GM23338 (cell line): ENCODE results near the gene SYNPO2L. TPM values are rescaled to one million over a fixed set of nuclear protein-coding genes. Genes with fewer than 3 reads are reported as not detected.

Source experiments
- ATAC-seq: fragments of 200-7000 bp; cut with Tn5 transposase; 3 replicates; pipeline ENCODE4 v1.9.1; 2020
- DNase-seq: peaks from one replicate; pipeline ENCODE4 v3.0.0-alpha.2; 2015; ENCODE audit warnings: low spot score
- H2AFZ ChIP-seq: fragments of 200-600 bp; sonication (generic); 2 replicates; pipeline ENCODE4 v1.8.0; 2016; ENCODE audit warnings: antibody characterized with exemption, mild to moderate bottlenecking, moderate library complexity
- H3F3A ChIP-seq: fragments of 200-600 bp; sonication (generic); replicated peaks from 2 replicates; pipeline ENCODE4 v1.8.0; 2017; ENCODE audit warnings: antibody characterized with exemption, mixed run types, low read depth
- H3K27ac ChIP-seq: fragments of 200-600 bp; sonication (generic); 2 replicates; pipeline ENCODE4 v1.6.1; 2016; ENCODE audit warnings: low read depth
- H3K27me3 ChIP-seq: fragments of 200-600 bp; sonication (generic); 2 replicates; pipeline ENCODE4 v1.8.0; 2016; ENCODE audit warnings: mild to moderate bottlenecking, mixed run types, moderate library complexity; ENCODE audit not compliant: insufficient read depth
- H3K36me3 ChIP-seq: fragments of 200-600 bp; sonication (generic); 2 replicates; pipeline ENCODE4 v1.8.0; 2016; ENCODE audit warnings: mild to moderate bottlenecking; ENCODE audit not compliant: insufficient read depth
- H3K4me1 ChIP-seq: fragments of 200-600 bp; sonication (generic); 2 replicates; pipeline ENCODE4 v1.8.0; 2016; ENCODE audit warnings: mild to moderate bottlenecking, moderate library complexity; ENCODE audit not compliant: insufficient read depth
- H3K4me2 ChIP-seq: fragments of 200-600 bp; sonication (generic); 2 replicates; pipeline ENCODE4 v1.7.1; 2017; ENCODE audit warnings: mixed run types
- H3K4me3 ChIP-seq: fragments of 200-600 bp; sonication (generic); 2 replicates; pipeline ENCODE4 v1.6.1; 2016; ENCODE audit warnings: mixed run types
- H3K79me2 ChIP-seq: fragments of 200-600 bp; sonication (generic); replicated peaks from 2 replicates; pipeline ENCODE4 v1.8.0; 2017; ENCODE audit warnings: mild to moderate bottlenecking; ENCODE audit not compliant: insufficient read depth
- H3K9me2 ChIP-seq: fragments of 200-600 bp; sonication (generic); 2 replicates; pipeline ENCODE4 v1.8.0; 2017; ENCODE audit not compliant: insufficient read depth
- H4K20me1 ChIP-seq: fragments of 200-600 bp; sonication (generic); replicated peaks from 2 replicates; pipeline ENCODE4 v1.8.0; 2017; ENCODE audit warnings: mild to moderate bottlenecking; ENCODE audit not compliant: insufficient read depth
- H3K27ac Mint-ChIP-seq: 2 replicates; pipeline ENCODE4 v1.8.0; 2020; ENCODE audit warnings: inconsistent platforms, mild to moderate bottlenecking, moderate library complexity, mixed read lengths
- H3K27me3 Mint-ChIP-seq: 3 replicates; pipeline ENCODE4 v1.8.0; 2022; ENCODE audit warnings: low read depth, mild to moderate bottlenecking, moderate library complexity, mixed read lengths, inconsistent platforms; ENCODE audit not compliant: insufficient read depth, poor library complexity
- H3K36me3 Mint-ChIP-seq: 3 replicates; pipeline ENCODE4 v1.8.0; 2021; ENCODE audit warnings: low read depth, mild to moderate bottlenecking, inconsistent platforms, moderate library complexity, mixed read lengths
- H3K4me1 Mint-ChIP-seq: 3 replicates; pipeline ENCODE4 v1.8.0; 2020; ENCODE audit warnings: mild to moderate bottlenecking, inconsistent platforms, mixed read lengths
- H3K4me3 Mint-ChIP-seq: 3 replicates; pipeline ENCODE4 v1.8.0; 2021; ENCODE audit warnings: moderate library complexity, mild to moderate bottlenecking, inconsistent platforms, mixed read lengths
- H3K9me3 Mint-ChIP-seq: 3 replicates; pipeline ENCODE4 v1.8.0; 2020; ENCODE audit warnings: moderate library complexity, mild to moderate bottlenecking, inconsistent platforms, mixed read lengths
- CREB1 ChIP-seq: fragments of 250-450 bp; sonication (Bioruptor Pico); IDR thresholded peaks from 2 replicates; pipeline ENCODE4 v1.5.0; 2020; ENCODE audit warnings: low read depth, mild to moderate bottlenecking, moderate library complexity
- JUNB ChIP-seq: IDR thresholded peaks from one replicate; pipeline ENCODE4 v1.6.1; 2016; ENCODE audit warnings: antibody characterized with exemption; ENCODE audit not compliant: unreplicated experiment
- POLR2AphosphoS5 ChIP-seq: IDR thresholded peaks from 2 replicates; pipeline ENCODE4 v1.6.1; 2016; ENCODE audit warnings: antibody characterized with exemption, low read depth
- STAT1 ChIP-seq: IDR thresholded peaks from one replicate; pipeline ENCODE4 v1.6.1; 2016; ENCODE audit warnings: antibody characterized with exemption; ENCODE audit not compliant: unreplicated experiment
- ZNF114 ChIP-seq: fragments of 250-450 bp; sonication (Bioruptor Pico); IDR thresholded peaks from 2 replicates; pipeline ENCODE4 v1.5.0; 2020; ENCODE audit warnings: mild to moderate bottlenecking, moderate library complexity
- ZNF331 ChIP-seq: fragments of 250-450 bp; sonication (Bioruptor Pico); IDR thresholded peaks from 2 replicates; pipeline ENCODE4 v1.5.0; 2020; ENCODE audit warnings: low read depth, mild to moderate bottlenecking, moderate library complexity
- polyA plus RNA-seq: library from polyadenylated mRNA; unstranded; fragments of >200 nt; fragmentation: Nextera tagmentation; extraction: Ambion mirVana; gene quantifications from 2 replicates; pipeline ENCODE4 v1.2.1, GENCODE V29; 2016
- total RNA-seq: library from RNA; depleted of rRNA; stranded (reverse); fragments of >200 nt; shearing (Covaris generic); gene quantifications from 2 replicates; pipeline ENCODE4 v1.2.3, GENCODE V29; 2014
- TF ChIP-seq, protein P1 (sequence below), 2 experiments: fragments of 200-600 bp in 1 of 2; sonication (generic) in 1 of 2; conservative IDR thresholded peaks; 2 replicates each; pipeline versions ENCODE4 v1.5.1 to v1.6.1; 2016 to 2017; ENCODE audit warnings: antibody characterized with exemption in 2 of 2, low read depth in 2 of 2, mild to moderate bottlenecking in 2 of 2, moderate library complexity in 1 of 2
- TF ChIP-seq, protein P2 (sequence below): fragments of 250-450 bp; sonication (Bioruptor Pico); IDR thresholded peaks from 2 replicates; pipeline ENCODE4 v1.5.0; 2020; ENCODE audit warnings: mild to moderate bottlenecking, moderate library complexity
- TF ChIP-seq, protein P3 (sequence below): IDR thresholded peaks from one replicate; pipeline ENCODE4 v1.6.1; 2018; ENCODE audit warnings: antibody characterized with exemption; ENCODE audit not compliant: unreplicated experiment

SYNPO2L gene
- total and polyA plus RNA-seq, 2 experiments from 2014 or later = 0.57 TPM; not detected in 1

DNA sequence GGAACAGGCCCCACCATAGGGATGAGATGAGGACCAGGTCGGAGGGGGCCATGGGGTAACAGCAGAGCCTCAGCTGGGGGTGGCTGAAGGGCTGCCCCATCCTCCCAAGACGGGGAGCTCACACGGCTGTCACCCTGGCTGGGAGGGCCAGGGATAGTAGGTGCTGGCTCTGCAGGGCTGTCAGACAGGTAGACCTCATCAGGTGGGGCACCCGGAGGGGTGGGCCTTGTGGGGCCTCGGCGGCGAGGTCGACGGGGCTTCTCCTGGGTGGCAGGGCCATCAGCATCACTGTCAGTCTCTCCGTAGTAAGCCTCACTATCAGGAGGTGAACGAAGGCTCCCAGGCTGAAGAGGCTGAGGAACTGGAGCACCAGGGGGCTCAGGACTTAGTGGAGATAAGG, 2.6 kb downstream of the SYNPO2L start:
- no peak overlapping the region for H2AFZ ChIP-seq
- no peak overlapping the region for H3K27ac ChIP-seq
- no peaks in the 10 kb centered on the region; the same call in 2 of the 3 replicates for H3K9me3 Mint-ChIP-seq
- no peaks in the 10 kb centered on the region for H3K27me3 ChIP-seq
- peaks cover 9% of the 10 kb centered on the region for H3K27me3 Mint-ChIP-seq
- H3K4me1 Mint-ChIP-seq = peaks cover 12% of the 10 kb centered on the region
- H3K9me2 ChIP-seq = no peaks in the 10 kb centered on the region
- ATAC-seq (no peak), DNase-seq (no peak)
- H3K36me3 Mint-ChIP-seq = no peaks in the 10 kb centered on the region; the same call in 2 of the 3 replicates
- no peaks in the 10 kb centered on the region for H3K79me2 ChIP-seq
- H3K4me3 Mint-ChIP-seq = no peak overlapping the region
- no peaks in the 10 kb centered on the region; the same call in 1 of the 2 replicates for H4K20me1 ChIP-seq
- no peak overlapping the region for H3K4me3 ChIP-seq
- H3K27ac Mint-ChIP-seq = no peak overlapping the region
- no peaks in the 10 kb centered on the region for H3K36me3 ChIP-seq
- no peaks in the 10 kb centered on the region for H3F3A ChIP-seq
- TF ChIP-seq JUNB = no peak
- TF ChIP-seq ZNF331 (CRISPR knock-in tag) = no peak
- TF ChIP-seq STAT1 = no peak
- no peak for TF ChIP-seq POLR2AphosphoS5
- TF ChIP-seq, protein P1, sequence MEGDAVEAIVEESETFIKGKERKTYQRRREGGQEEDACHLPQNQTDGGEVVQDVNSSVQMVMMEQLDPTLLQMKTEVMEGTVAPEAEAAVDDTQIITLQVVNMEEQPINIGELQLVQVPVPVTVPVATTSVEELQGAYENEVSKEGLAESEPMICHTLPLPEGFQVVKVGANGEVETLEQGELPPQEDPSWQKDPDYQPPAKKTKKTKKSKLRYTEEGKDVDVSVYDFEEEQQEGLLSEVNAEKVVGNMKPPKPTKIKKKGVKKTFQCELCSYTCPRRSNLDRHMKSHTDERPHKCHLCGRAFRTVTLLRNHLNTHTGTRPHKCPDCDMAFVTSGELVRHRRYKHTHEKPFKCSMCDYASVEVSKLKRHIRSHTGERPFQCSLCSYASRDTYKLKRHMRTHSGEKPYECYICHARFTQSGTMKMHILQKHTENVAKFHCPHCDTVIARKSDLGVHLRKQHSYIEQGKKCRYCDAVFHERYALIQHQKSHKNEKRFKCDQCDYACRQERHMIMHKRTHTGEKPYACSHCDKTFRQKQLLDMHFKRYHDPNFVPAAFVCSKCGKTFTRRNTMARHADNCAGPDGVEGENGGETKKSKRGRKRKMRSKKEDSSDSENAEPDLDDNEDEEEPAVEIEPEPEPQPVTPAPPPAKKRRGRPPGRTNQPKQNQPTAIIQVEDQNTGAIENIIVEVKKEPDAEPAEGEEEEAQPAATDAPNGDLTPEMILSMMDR (conservative IDR thresholded peaks at IDR 0.05; ENCODE audit: low read depth in 2 of 2) = no peak
- TF ChIP-seq, protein P2, sequence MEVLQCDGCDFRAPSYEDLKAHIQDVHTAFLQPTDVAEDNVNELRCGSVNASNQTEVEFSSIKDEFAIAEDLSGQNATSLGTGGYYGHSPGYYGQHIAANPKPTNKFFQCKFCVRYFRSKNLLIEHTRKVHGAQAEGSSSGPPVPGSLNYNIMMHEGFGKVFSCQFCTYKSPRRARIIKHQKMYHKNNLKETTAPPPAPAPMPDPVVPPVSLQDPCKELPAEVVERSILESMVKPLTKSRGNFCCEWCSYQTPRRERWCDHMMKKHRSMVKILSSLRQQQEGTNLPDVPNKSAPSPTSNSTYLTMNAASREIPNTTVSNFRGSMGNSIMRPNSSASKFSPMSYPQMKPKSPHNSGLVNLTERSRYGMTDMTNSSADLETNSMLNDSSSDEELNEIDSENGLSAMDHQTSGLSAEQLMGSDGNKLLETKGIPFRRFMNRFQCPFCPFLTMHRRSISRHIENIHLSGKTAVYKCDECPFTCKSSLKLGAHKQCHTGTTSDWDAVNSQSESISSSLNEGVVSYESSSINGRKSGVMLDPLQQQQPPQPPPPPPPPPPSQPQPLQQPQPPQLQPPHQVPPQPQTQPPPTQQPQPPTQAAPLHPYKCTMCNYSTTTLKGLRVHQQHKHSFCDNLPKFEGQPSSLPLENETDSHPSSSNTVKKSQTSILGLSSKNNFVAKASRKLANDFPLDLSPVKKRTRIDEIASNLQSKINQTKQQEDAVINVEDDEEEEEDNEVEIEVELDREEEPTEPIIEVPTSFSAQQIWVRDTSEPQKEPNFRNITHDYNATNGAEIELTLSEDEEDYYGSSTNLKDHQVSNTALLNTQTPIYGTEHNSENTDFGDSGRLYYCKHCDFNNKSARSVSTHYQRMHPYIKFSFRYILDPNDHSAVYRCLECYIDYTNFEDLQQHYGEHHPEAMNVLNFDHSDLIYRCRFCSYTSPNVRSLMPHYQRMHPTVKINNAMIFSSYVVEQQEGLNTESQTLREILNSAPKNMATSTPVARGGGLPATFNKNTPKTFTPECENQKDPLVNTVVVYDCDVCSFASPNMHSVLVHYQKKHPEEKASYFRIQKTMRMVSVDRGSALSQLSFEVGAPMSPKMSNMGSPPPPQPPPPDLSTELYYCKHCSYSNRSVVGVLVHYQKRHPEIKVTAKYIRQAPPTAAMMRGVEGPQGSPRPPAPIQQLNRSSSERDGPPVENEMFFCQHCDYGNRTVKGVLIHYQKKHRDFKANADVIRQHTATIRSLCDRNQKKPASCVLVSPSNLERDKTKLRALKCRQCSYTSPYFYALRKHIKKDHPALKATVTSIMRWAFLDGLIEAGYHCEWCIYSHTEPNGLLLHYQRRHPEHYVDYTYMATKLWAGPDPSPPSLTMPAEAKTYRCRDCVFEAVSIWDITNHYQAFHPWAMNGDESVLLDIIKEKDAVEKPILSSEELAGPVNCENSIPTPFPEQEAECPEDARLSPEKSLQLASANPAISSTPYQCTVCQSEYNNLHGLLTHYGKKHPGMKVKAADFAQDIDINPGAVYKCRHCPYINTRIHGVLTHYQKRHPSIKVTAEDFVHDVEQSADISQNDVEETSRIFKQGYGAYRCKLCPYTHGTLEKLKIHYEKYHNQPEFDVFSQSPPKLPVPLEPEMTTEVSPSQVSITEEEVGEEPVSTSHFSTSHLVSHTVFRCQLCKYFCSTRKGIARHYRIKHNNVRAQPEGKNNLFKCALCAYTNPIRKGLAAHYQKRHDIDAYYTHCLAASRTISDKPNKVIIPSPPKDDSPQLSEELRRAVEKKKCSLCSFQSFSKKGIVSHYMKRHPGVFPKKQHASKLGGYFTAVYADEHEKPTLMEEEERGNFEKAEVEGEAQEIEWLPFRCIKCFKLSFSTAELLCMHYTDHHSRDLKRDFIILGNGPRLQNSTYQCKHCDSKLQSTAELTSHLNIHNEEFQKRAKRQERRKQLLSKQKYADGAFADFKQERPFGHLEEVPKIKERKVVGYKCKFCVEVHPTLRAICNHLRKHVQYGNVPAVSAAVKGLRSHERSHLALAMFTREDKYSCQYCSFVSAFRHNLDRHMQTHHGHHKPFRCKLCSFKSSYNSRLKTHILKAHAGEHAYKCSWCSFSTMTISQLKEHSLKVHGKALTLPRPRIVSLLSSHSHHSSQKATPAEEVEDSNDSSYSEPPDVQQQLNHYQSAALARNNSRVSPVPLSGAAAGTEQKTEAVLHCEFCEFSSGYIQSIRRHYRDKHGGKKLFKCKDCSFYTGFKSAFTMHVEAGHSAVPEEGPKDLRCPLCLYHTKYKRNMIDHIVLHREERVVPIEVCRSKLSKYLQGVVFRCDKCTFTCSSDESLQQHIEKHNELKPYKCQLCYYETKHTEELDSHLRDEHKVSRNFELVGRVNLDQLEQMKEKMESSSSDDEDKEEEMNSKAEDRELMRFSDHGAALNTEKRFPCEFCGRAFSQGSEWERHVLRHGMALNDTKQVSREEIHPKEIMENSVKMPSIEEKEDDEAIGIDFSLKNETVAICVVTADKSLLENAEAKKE (CRISPR knock-in tag) = no peak
- no peak for TF ChIP-seq ZNF114 (CRISPR knock-in tag)
- no peak for TF ChIP-seq CREB1 (CRISPR knock-in tag)
- TF ChIP-seq, protein P3, sequence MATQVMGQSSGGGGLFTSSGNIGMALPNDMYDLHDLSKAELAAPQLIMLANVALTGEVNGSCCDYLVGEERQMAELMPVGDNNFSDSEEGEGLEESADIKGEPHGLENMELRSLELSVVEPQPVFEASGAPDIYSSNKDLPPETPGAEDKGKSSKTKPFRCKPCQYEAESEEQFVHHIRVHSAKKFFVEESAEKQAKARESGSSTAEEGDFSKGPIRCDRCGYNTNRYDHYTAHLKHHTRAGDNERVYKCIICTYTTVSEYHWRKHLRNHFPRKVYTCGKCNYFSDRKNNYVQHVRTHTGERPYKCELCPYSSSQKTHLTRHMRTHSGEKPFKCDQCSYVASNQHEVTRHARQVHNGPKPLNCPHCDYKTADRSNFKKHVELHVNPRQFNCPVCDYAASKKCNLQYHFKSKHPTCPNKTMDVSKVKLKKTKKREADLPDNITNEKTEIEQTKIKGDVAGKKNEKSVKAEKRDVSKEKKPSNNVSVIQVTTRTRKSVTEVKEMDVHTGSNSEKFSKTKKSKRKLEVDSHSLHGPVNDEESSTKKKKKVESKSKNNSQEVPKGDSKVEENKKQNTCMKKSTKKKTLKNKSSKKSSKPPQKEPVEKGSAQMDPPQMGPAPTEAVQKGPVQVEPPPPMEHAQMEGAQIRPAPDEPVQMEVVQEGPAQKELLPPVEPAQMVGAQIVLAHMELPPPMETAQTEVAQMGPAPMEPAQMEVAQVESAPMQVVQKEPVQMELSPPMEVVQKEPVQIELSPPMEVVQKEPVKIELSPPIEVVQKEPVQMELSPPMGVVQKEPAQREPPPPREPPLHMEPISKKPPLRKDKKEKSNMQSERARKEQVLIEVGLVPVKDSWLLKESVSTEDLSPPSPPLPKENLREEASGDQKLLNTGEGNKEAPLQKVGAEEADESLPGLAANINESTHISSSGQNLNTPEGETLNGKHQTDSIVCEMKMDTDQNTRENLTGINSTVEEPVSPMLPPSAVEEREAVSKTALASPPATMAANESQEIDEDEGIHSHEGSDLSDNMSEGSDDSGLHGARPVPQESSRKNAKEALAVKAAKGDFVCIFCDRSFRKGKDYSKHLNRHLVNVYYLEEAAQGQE = no peak
- no peak overlapping the region for H3K4me2 ChIP-seq
- no peaks in the 10 kb centered on the region for H3K4me1 ChIP-seq
